DND-41 (cell line): ENCODE data around the gene IST1.

Experiments used
- ATAC-seq: fragments of 200-7000 bp; cut with Tn5 transposase; 3 replicates; pipeline ENCODE4 v1.9.1; 2021; ENCODE audit warnings: low read depth; ENCODE audit not compliant: insufficient read depth
- DNase-seq: peaks from one replicate; pipeline ENCODE4 v3.0.0-alpha.2; 2020
- H2AFZ ChIP-seq: 2 replicates; pipeline ENCODE4 v1.6.0; 2012; ENCODE audit warnings: low read depth, low read length
- H3K27ac ChIP-seq: 2 replicates; pipeline ENCODE4 v1.5.1; 2012; ENCODE audit warnings: low read length, inconsistent platforms
- H3K27me3 ChIP-seq: fragments of 200-600 bp; sonication (generic); 2 replicates; pipeline ENCODE4 v1.6.0; 2012; ENCODE audit warnings: low read length, mild to moderate bottlenecking, inconsistent platforms; ENCODE audit not compliant: insufficient read depth, poor library complexity
- H3K36me3 ChIP-seq: 2 replicates; pipeline ENCODE4 v1.5.1; 2012; ENCODE audit warnings: low read length, inconsistent platforms; ENCODE audit not compliant: insufficient read depth
- H3K4me1 ChIP-seq: 2 replicates; pipeline ENCODE4 v1.5.1; 2012; ENCODE audit warnings: mild to moderate bottlenecking, low read length; ENCODE audit not compliant: insufficient read depth
- H3K4me2 ChIP-seq: 2 replicates; pipeline ENCODE4 v1.6.0; 2012; ENCODE audit warnings: mild to moderate bottlenecking, moderate library complexity, low read length, inconsistent platforms; ENCODE audit not compliant: insufficient read depth
- H3K4me3 ChIP-seq, 2 experiments: fragments of 200-600 bp in 1 of 2; shearing (Covaris generic) in 1 of 2; 2 replicates each; pipeline ENCODE4 v1.5.1; 2012 to 2016; ENCODE audit warnings: inconsistent platforms in 2 of 2, low read length in 2 of 2, mild to moderate bottlenecking in 2 of 2, low read depth in 1 of 2, moderate library complexity in 1 of 2
- H3K79me2 ChIP-seq: 2 replicates; pipeline ENCODE4 v1.6.0; 2012; ENCODE audit warnings: low read length, inconsistent platforms; ENCODE audit not compliant: insufficient read depth
- H3K9ac ChIP-seq: 2 replicates; pipeline ENCODE4 v1.6.0; 2012; ENCODE audit warnings: low read depth, mild to moderate bottlenecking, inconsistent platforms, low read length, moderate library complexity
- H3K9me3 ChIP-seq: 2 replicates; pipeline ENCODE4 v1.5.1; 2012; ENCODE audit warnings: low read length, moderate library complexity, mild to moderate bottlenecking, inconsistent platforms; ENCODE audit not compliant: insufficient read depth, severe bottlenecking
- H4K20me1 ChIP-seq: 2 replicates; pipeline ENCODE4 v1.6.0; 2012; ENCODE audit warnings: low read length; ENCODE audit not compliant: insufficient read depth
- CTCF ChIP-seq: IDR thresholded peaks from 2 replicates; pipeline ENCODE4 v1.5.1; 2012; ENCODE audit warnings: borderline replicate concordance, low read length, moderate library complexity, mild to moderate bottlenecking; ENCODE audit not compliant: poor library complexity, severe bottlenecking; ENCODE audit errors: extremely low read depth
- EZH2 ChIP-seq: IDR thresholded peaks from 3 replicates; pipeline ENCODE4 v1.6.1; 2012; ENCODE audit warnings: borderline replicate concordance, low read depth, mild to moderate bottlenecking, moderate library complexity, low read length, inconsistent platforms; ENCODE audit not compliant: severe bottlenecking

Gene IST1

GRCh38 chr16:71894921-71895678, at the start of gene IST1:
Gene IST1, plus strand, starts transcription at chr16:71895531. Its CDS starts 20,110 bp downstream, at chr16:71915641.
- peak; percentile 91 for ATAC-seq
- Histone ChIP-seq H3K4me1 (peaks cover 29% of the 10 kb centered on the region), H3K27ac (peak within 1 kb of the TSS; percentile 79), H3K9me3 (no peaks in the 10 kb centered on the region), H3K79me2 (peaks cover 54% of the 10 kb centered on the region), H3K9ac (peak within 1 kb of the TSS; percentile 84), H3K4me3 (peak within 1 kb of the TSS; percentile 70 to 78), H3K4me2 (peak within 1 kb of the TSS; percentile 91), H2AFZ (peak within 1 kb of the TSS; percentile 88), H3K27me3 (no peaks in the 10 kb centered on the region), H3K36me3 (peaks cover 3% of the 10 kb centered on the region), H4K20me1 (peaks cover 30% of the 10 kb centered on the region)
- peak; percentile 98 for DNase-seq
- TF ChIP-seq CTCF, result no peak
- TF ChIP-seq EZH2, result no peak

GRCh38 chr16:71845639-71846430, 49.5 kb upstream of the IST1 start, which contains the start of gene ATXN1L:
Gene ATXN1L, plus strand, starts transcription at chr16:71845976. Its CDS starts 3,765 bp downstream, at chr16:71849741.
- DNase-seq, result peak; percentile 92
- Histone ChIP-seq H3K79me2 (peaks cover 29% of the 10 kb centered on the region), H3K9ac (peak within 1 kb of the TSS; percentile 87), H4K20me1 (peaks cover 24% of the 10 kb centered on the region; the same call in 1 of the 2 replicates), H3K4me2 (peak within 1 kb of the TSS; percentile 90), H3K4me3 (peak within 1 kb of the TSS; percentile 57 to 80), H3K4me1 (peaks cover 24% of the 10 kb centered on the region), H3K27me3 (no peaks in the 10 kb centered on the region), H3K9me3 (no peaks in the 10 kb centered on the region), H2AFZ (peak within 1 kb of the TSS; percentile 98), H3K36me3 (peaks cover 34% of the 10 kb centered on the region), H3K27ac (peak within 1 kb of the TSS; percentile 78)
- peak; percentile 96 for ATAC-seq
- TF ChIP-seq EZH2 (no peak), CTCF (peak; percentile 21)

- Histone ChIP-seq H3K4me3 (peak overlapping the region; percentile 57 to 80), H3K4me2 (peak overlapping the region; percentile 90), H3K27me3 (no peaks in the 10 kb centered on the region), H3K9ac (peak overlapping the region; percentile 87), H3K79me2 (peaks cover 29% of the 10 kb centered on the region), H4K20me1 (peaks cover 28% of the 10 kb centered on the region; the same call in 1 of the 2 replicates), H3K4me1 (peaks cover 27% of the 10 kb centered on the region), H3K9me3 (no peaks in the 10 kb centered on the region), H3K27ac (peak overlapping the region; percentile 70), H3K36me3 (peaks cover 40% of the 10 kb centered on the region), H2AFZ (peak overlapping the region; percentile 80)
- DNase-seq, result peak; percentile 28
- 0 out of 3 replicates have a peak, but pooled peaks have one; percentile 13 for ATAC-seq
- TF ChIP-seq EZH2 (no peak), CTCF (no peak)
Measured at GRCh38 chr16:71846431-71846830, 48.9 kb upstream of the IST1 start.
